Hepatocyte (in vitro differentiated cells): ENCODE data around the gene NDUFV1.

Experiments
- CTCF ChIP-seq: fragments of 200-600 bp; sonication (generic); IDR thresholded peaks from 2 replicates; pipeline ENCODE4 v1.5.1; 2016; ENCODE audit warnings: antibody characterized with exemption, mild to moderate bottlenecking; ENCODE audit not compliant: poor library complexity
- EZH2 ChIP-seq: fragments of 200-600 bp; sonication (generic); IDR thresholded peaks from 2 replicates; pipeline ENCODE4 v1.6.1; 2016; ENCODE audit warnings: antibody characterized with exemption, mild to moderate bottlenecking, borderline replicate concordance

DNA sequence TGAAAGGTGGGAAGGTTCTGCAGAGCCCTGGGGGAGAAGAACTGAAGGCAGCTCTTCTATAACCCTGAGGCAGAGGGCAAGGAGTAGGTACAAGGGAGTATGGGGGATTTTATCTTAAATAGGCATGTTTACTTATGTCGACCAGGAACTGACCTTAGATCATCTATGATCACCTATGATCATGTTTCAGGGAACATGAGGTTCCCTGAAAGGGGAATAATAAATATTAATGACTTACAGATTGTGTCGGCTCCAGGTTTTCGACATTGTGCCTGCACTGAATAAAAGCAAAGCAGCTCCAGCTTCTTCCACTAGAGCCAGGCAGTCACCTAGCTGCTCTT is 13.2 kb upstream of the NDUFV1 start:
- no peak for TF ChIP-seq EZH2
- TF ChIP-seq CTCF: no peak
